HG03103 (cell line): ENCODE data around the gene PRELID3B.

Experiments
- ATAC-seq: cut with Tn5 transposase; IDR thresholded peaks from one replicate; pipeline ENCODE4 v1.9.1; 2021; ENCODE audit warnings: low read depth; ENCODE audit not compliant: unreplicated experiment

The PRELID3B gene

DNA sequence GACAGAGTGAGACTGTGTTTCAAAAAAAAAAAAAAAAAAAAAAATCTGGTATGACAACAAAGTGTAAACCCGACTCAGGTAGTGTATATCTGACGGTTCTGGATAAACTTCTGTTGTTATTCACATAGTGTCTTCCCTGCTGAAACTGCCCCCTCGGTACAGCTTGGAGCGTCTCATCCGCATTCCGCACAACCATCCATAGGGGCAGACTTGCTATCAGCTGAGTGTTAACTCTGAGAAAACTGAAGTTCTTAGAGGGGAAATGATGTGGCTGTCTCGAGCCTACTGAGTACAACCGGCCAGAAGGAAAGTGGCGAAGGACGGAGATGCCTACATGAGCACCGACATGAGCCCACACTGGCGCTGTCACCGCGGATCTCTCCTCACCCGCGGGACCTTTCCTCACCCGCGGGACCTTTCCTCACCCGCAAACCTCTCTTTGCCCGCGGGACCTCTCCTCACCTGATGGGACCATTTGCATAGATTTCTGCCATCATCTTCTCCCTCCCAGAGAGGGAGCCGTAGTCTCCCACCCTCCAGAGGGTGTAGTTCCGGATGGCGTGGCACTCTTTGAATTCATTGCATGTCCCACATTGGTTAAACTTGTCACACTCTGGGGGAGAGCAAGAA lies 45.3 kb downstream of the PRELID3B start:
- no peak for ATAC-seq

DNA sequence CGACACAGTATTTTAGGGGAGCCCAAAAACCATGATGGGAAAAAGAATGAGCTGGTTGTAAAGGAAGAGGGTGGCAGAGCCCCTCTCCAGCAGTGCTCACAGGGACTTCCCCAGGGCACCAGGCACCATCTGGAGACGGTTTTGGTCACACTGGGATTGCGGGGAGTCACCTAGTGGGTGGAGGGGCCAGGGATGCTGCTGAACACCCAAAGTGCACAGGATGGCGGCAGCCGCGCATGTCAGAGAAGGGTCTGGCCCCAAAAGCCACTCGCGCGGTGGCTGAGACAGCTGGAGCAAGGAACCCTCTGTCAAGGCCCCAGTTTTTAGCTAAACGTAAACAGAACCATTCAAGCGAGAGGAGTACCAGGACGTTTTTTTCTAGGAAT lies 46.4 kb downstream of the PRELID3B start:
- ATAC-seq = no peak

DNA sequence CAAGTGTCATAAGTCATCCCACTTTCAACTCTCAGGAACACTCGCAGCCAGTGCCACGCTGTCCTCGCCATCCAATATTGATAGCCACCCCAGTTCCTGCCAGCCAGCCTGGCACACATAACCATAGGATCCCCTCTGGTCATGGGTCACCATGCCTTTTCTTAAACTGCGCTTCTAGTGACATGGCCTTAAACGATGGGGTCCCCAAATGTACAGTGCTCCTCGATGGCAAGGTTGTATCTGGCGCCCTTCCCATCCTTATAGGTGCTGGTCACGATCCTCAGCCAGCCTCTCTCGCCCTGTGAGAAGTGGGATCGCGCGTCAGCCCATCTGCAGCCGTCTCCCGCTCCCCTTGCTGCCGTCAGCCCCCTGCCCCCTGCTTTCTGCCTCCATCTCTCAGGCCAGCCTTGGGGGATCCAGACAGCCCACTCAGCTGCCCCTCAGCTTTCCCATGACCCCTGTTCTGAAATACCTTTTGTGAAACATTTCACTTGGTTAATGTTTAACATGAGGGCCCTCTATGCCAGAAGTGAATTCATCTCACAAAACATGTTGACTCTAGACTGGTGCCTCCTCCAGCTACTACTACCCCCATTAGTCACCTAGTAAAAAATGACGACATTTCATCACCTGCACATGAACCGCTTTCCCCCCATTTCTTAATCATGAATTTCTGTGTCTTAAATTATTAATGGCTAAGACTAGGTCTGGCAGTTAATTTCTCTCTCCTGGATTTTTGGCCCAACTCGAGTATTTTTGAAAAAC lies 46.9 kb downstream of the PRELID3B start:
- no peak for ATAC-seq

DNA sequence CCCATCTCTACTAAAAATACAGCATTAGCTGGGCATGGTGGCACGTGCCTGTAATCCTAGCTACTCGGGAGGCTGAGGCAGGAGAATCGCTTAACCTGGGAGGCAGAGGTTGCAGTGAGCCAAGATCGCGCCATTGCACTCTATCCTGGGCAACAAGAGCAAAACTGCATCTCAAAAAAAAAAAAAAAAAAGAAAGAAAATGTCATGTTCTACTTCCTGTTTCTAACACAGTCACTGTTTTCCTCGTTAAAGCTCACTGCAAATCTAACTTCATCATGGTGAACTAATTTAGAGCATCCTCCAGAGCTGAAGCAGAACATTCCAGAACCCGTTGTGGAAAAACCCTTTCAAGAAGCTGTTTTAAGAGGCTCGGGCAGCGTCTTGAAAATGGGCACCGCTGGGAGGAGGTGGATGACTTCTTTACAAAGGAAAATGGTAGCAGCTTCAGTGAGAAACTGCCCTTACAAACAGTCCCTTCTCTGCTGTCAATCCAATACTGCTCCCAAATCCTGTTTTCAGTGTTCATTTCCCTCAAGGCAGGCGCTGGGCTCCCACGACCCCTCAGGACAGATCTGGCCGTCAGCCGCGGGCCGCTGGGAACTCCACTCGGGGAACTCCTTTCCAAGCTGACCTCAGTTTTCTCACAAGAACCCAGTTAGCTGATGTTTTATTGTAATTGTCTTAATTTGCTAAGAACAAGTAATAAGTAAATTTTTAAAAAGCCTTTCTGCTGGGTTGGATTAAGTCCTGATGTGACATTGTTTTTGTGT lies 48.0 kb downstream of the PRELID3B start:
- ATAC-seq = no peak

DNA sequence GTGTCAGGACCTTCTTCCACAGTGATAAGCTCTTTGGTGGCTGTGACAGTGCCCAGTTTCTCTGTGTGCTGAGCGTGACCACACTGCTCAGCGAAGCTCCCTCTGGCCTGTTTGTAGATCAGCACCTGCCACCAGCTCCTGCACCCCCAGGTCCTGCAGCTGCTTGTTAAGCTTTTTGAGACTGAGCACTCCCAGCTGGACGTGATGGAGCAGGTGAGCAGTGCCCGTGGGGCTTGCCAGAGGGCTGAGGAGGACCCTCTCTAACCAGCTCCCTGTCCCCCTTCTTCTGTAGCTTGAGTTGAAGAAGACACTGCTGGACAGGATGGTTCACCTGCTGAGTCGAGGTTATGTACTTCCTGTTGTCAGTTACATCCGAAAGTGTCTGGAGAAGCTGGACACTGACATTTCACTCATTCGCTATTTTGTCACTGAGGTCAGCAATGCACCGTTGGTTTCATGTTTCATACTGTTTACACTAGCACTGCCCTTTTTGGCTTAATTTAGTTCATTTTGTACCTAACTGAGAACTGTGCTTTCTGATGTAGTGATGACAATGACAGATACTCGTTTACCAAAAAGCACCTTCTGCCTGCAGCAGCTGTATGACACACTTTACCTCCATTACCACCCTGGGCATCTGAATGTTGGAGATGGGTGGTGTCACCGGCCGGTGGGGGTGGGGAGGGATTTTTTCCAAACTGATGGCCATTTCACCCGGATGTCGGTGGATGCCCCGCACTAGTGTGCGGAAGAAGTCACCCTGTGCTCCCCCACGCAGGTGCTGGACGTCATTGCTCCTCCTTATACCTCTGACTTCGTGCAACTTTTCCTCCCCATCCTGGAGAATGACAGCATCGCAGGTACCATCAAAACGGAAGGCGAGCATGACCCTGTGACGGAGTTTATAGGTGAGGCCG lies 49.0 kb downstream of the PRELID3B start:
- ATAC-seq = no peak

DNA sequence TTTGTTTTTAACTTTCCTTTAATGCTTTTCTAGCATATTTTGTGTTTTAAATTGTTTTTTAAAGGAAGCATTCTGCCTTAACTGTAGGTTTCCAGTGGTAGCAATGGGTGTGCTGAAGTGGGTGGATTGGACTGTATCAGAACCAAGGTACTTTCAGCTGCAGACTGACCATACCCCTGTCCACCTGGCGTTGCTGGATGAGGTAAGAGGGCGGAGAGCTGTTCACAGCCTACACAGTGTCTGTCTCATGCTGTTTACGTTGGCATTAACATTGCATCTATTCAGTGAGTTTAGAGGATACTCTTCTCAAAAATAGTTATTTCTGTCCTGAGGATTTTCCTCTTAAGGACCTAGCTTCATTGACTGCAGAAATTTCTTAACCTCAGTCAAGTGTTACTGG lies 49.7 kb downstream of the PRELID3B start:
- ATAC-seq = no peak

DNA sequence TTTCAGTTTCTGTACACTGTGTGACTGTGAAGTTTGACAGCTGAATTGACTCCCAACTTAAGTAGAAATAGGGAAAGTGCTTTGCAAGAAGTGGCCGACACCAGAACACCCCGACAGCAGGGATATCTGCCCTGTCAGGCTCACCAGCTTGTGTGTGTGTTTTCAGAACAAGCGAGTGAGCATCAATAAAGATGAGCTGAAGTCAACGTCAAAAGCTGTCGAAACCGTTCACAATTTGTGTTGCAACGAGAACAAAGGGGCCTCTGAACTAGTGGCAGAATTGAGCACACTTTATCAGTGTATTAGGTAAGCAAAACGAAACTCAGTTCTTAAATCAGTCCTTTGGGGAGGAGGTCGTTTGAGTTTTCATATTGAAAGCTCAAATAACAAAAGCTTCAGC lies 50.9 kb downstream of the PRELID3B start:
- no peak for ATAC-seq

DNA sequence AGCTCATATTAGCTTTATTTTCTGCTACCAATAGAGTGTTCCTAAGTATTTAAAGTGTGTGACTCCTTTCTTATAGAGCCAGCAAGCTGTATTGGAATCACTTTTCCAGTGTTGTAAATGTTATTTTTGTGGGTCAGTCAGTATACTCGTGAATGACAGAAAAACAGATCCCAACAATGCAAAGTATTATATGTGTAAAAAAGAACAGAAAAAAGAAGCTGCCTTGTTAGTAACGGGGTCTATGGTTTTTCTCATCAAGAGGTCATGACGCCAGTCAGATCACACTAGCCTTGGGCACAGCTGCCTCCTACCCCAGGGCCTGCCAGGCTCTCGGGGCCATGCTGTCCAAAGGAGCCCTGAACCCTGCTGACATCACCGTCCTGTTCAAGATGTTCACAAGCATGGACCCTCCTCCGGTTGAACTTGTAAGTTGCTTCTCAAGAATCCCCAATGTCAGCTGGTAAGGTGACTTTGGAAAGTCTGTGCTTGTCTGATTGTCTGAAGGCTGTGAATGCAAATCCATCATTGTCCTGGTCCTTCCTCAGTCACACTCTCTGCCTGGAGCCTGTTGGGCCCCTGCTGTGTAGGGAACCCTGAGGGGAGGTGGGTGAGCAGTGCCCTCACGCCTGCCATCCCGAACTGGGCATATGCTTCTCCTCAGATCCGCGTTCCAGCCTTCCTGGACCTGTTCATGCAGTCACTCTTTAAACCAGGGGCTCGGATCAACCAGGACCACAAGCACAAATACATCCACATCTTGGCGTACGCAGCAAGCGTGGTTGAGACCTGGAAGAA lies 51.7 kb downstream of the PRELID3B start:
- no peak for ATAC-seq

DNA sequence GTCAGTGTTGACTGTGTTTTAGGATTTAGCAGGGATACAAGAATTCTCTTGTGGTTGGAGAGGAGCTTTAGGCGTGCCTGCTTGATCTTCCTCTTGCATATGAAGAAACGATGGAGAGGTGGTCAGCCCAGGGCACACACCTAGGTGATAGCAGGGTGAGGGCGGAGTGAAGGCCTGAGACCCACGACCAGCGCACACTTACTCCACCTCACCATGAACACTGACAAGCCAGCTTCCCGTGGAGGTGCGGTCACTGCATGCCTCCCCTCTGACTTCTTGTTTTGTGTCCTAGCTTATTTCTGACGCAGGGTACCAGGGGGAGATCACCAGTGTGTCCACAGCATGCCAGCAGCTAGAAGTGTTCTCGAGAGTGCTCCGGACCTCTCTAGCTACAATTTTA lies 53.4 kb downstream of the PRELID3B start:
- ATAC-seq = no peak

DNA sequence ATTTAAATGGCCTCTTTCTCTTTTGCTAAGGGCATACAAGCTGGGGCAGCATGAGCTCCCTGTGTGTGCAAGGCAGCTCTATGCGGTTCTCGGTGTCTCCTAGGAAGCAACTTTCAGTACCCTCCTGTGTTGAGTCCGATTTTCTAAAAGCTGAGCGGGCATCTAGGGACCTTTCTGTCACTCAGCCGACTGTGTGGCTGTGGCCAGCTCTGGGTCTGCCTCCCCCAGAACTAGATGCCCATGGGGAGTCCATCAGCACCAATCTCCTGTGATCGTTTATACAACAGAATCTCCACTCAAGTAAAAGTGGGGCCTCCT lies 54.1 kb downstream of the PRELID3B start:
- no peak for ATAC-seq

DNA sequence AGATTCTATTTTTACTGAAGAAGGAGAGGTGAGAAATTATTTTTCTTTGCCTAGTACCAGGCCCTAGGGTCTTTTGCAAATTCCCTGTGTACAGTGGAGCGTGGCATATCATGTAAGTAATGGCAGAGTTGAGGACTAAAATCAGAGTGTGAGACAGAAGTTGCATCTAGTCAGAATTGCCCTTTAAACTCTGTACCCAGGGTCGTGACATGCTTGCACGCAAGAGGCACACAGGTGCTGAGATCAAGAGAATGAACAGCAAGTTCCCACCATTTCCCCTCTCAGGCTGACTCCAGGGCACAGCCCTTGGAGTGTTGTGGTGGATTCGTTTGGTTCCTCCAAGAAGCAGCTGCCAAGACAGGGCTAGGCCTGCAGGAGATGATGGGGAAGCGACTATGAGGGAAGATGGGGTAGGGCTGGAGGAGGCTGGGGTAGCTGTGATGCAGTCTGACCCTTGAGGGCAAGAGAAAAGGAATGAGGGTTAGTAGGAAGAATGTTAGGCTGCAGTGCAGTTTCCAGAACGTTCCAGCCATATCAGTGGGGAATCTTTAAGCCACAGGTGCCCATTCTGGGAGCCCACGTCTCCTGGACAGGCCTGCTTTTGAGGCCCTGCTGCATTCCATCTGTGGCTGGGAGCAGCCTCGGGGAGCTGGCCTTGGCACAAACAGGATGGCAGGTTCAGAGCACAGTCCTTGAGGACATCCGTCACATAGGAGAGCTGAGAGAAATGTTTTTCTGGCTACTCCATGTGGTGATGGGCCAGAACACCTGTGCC lies 54.6 kb downstream of the PRELID3B start:
- ATAC-seq = no peak

DNA sequence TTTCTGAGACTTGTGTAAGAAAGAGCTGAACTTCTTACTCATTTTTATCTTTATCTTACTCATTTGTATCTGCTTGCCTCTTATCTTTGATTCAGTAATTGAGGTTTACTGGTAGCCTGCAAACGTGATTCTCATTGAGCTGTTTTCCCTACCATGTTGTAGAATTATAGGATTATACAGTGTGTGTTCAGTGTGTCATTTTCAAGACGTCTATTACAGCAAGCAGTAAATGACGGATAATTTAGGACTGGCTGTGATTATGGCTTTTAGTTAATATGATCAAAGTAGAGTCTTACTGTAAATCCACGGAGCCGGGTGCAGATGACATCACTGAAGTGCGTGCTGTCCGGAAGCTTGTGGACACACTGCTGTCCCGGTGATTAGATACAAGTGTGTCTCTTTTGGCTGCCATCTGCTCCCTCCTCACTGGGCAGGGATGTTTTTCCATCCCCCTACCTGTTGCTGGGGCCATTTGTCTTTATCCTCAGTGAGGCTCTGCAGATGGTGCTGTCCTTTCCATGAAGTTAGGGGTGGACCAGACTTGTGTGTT lies 55.5 kb downstream of the PRELID3B start:
- no peak for ATAC-seq

DNA sequence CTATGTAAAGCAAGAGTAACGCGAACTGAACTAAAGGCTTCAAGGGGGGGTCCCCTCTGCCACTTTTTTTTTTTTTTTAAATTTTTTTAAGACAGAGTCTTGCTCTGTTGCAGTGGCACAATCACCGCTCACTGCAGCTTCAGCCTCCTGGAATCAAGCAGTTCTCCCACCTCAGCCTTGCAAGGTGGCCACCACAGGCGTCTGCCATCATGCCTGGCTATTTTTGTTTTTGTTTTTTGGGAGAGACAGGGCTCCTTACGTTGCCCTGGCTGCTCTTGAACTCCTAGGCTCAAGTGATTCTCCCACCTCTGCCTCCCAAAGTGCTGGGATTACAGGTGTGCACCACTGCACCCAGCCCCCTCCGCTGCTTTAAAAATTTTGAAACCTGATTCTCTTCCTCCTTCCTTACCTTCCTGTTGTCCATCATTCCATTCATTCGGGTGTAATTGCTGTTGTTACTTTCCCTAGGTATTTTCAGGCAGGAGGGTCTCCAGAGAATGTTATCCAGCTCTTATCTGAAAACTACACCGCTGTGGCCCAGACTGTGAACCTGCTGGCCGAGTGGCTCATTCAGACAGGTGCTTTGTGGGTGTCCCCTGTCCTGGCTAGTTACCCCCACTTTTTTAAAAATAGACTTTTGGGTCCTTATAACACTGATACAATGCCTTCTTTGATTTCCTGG lies 56.2 kb downstream of the PRELID3B start:
- no peak for ATAC-seq

DNA sequence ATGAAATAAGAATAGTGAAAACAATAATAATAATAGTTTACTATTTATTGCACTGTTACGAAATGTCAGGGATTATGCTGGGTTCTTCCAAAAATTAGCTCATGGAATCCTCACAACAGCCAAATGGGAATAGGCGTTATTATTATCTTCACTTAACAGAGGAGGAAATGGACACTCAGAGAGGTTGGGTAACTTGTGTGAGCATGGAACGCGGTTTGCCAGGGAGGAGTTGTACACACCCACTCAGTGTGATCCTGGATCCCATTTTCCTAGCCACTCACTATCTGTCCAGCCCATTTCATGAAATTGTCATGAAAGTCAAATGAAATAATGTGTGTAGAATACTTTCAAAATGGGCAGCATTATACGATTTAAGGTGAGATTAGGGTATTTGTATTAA lies 56.9 kb downstream of the PRELID3B start:
- no peak for ATAC-seq

DNA sequence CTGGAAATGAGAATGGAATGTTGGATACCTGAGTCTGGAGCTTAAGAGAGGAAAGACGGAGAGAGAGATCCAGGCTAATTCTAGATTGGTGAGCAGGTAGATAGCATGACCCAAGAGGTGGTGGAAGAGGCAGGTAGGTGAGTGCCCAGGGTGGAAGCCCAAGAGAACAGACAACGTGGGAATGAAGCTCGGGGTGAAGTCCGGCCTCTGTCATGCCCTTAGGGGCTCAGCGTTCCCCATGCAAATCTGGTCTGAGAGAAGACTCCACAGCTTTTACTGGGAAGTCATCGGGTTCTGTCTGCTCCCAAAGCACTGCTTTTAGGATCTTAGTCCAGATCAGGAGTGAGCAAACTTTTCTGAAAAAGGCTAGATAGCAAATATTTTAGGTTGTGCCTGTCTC lies 57.9 kb downstream of the PRELID3B start:
- ATAC-seq = no peak
